ENCODE results near the gene HSD17B12.

The HSD17B12 gene

GRCh38 chr11:43874078-43874477 is 193.5 kb downstream of the HSD17B12 start:
- TF ChIP-seq CTCF (conservative IDR thresholded peaks at IDR 0.05), result no peak
- H3K27ac ChIP-seq, result no peak overlapping the region

- TF ChIP-seq CTCF (conservative IDR thresholded peaks at IDR 0.05), result no peak
- H3K27ac ChIP-seq, result no peak overlapping the region
Measured at GRCh38 chr11:43874738-43875137, 194.2 kb downstream of the HSD17B12 start.

GRCh38 chr11:43879789-43880639 is 199.5 kb downstream of the HSD17B12 start:
- TF ChIP-seq CTCF (conservative IDR thresholded peaks at IDR 0.05), result no peak
- H3K27ac ChIP-seq, result peak overlapping the region; percentile 65

GRCh38 chr11:43880640-43881159 is 200.2 kb downstream of the HSD17B12 start, which contains the start of gene ALKBH3:
Gene ALKBH3, plus strand, starts transcription at chr11:43880831. Its CDS starts 1,822 bp downstream, at chr11:43882653.
- TF ChIP-seq CTCF (conservative IDR thresholded peaks at IDR 0.05), result no peak
- peak within 1 kb of the TSS; percentile 65 for H3K27ac ChIP-seq

- no peak for TF ChIP-seq CTCF (conservative IDR thresholded peaks at IDR 0.05)
- H3K27ac ChIP-seq, result peak overlapping the region; percentile 87
Measured at GRCh38 chr11:43892851-43893250, 212.3 kb downstream of the HSD17B12 start.

GRCh38 chr11:43894546-43894945 is 214.0 kb downstream of the HSD17B12 start:
- H3K27ac ChIP-seq, result peak overlapping the region; percentile 87
- TF ChIP-seq CTCF (conservative IDR thresholded peaks at IDR 0.05), result no peak

- no peak for TF ChIP-seq CTCF (conservative IDR thresholded peaks at IDR 0.05)
Measured at GRCh38 chr11:43895601-43896000, 215.1 kb downstream of the HSD17B12 start.

More at GRCh38 chr11:43895601-43896000, 215.1 kb downstream of the HSD17B12 start:
- H3K27ac ChIP-seq, result peak overlapping the region; percentile 87
